Stimulated activated CD8-positive, alpha-beta memory T cell treated with anti-CD3 and anti-CD28 coated beads, Interleukin-12 subunit alpha, Interleukin-12 subunit beta, amount 100 ng/mL, for 4 hours (primary cell): ENCODE results near the gene THADA.

ENCODE experiments used
- DNase-seq: peaks from one replicate; pipeline ENCODE4 v3.0.0-alpha.2; 2020; ENCODE audit warnings: low read depth

THADA gene

DNA sequence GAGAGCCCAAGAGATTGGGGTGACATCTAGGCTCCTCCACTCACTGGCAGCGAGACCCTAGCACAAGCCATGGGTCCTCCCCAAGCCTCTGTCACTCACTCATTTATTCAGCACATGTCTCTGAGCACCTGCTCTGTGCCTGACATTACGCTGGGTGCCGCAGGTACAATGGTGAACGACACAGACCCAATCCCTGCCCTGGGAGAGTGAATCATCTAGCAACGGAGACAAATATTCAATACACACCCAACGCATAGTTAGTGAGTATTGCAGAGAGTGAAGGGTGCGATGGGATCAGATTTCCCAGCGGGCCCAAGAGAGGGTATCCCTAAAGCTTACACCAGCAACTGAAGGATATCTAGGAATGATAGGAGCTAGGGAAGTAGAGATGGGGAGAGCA lies 414.9 kb downstream of the THADA start:
- no peak for DNase-seq
